ENCODE results near the gene EIPR1. TPM values are rescaled to one million over a fixed set of nuclear protein-coding genes. Genes with fewer than 3 reads are reported as not detected.
A peak's percentile ranks its signal among the peaks of the same experiment; 100 is the strongest.

The EIPR1 gene
- total RNA-seq (2012; rRNA removed) (56.9 and 67.4 TPM in 2 replicates), polyA plus RNA-seq (2012; rRNA removed) (44.9 and 46.5 TPM in 2 replicates), Bru-seq, nascent RNA (percentile 67 among the genes with signal in this experiment), BruChase-seq, experiment 1, labeled RNA remaining after a 6-hour chase (percentile 60 among the genes with signal in this experiment), BruChase-seq, experiment 2, labeled RNA remaining after a 2-hour chase (percentile 60 among the genes with signal in this experiment)
- 52.7 and 75.5 TPM in 2 replicates for polyA plus RNA-seq (2012; cell fraction: cytosol; rRNA removed)
- polyA plus RNA-seq (2012; cell fraction: nucleus; rRNA removed; ENCODE audit: low replicate concordance): 25.6 and 31.2 TPM in 2 replicates
- long read RNA-seq, transcript EIPR1-201 (9 exons, 1,766 nt): major isoform, 34 of 42 reads
- long read RNA-seq, partial matches to known transcripts: 1 of 42 reads
- long read RNA-seq, other reads (novel, unspliced or antisense): 6 of 42 reads

GRCh38 chr2:3377612-3378432, at the start of gene EIPR1:
EIPR1 (minus strand) TSS chr2:3377818; CDS start chr2:3377689, 129 bp downstream.
- Histone ChIP-seq H4K91ac (ENCODE audit: insufficient read depth, low read depth, low read length) (peak within 1 kb of the TSS; percentile 84), H2BK120ac (ENCODE audit: low read depth, low read length) (peak within 1 kb of the TSS; percentile 66), H2BK15ac (ENCODE audit: low read depth, low read length) (peak within 1 kb of the TSS; percentile 39; the same call in 1 of the 3 replicates), H2AK5ac (ENCODE audit: low read depth, low read length) (peak within 1 kb of the TSS; percentile 84), H2BK5ac (ENCODE audit: low read depth, low read length, poor library complexity, severe bottlenecking) (peak within 1 kb of the TSS; percentile 78), H4K8ac (ENCODE audit: low read depth in 2 of 2, low read length in 2 of 2) (peak within 1 kb of the TSS; percentile 96 to 99), H3K4me1 (ENCODE audit: control insufficient read depth, insufficient read depth, low read length) (peaks cover 8% of the 10 kb centered on the region), H3K14ac (replicated peaks; ENCODE audit: low read depth, low read length) (peak within 1 kb of the TSS; percentile 93), H3K4me3 (ENCODE audit: insufficient read depth, low read depth, low read length) (peak within 1 kb of the TSS; percentile 82), H3K27ac (ENCODE audit: insufficient read depth, low read length) (peak within 1 kb of the TSS; percentile 84), H3K23ac (ENCODE audit: low read depth, low read length) (peak within 1 kb of the TSS; percentile 61; the same call in 1 of the 2 replicates), H3K9me1 (ENCODE audit: insufficient read depth, low read length) (peaks cover 2% of the 10 kb centered on the region; the same call in 1 of the 2 replicates), H3K9me3 (ENCODE audit: control insufficient read depth, insufficient read depth, low read length) (no peaks in the 10 kb centered on the region), H2BK20ac (ENCODE audit: low read depth, low read length) (0 out of 2 replicates have a peak within 1 kb of the TSS, but pooled peaks have one; percentile 8), H2AK9ac (replicated peaks; ENCODE audit: low read depth, low read length, poor library complexity) (peak within 1 kb of the TSS; percentile 90), H2AFZ (replicated peaks; ENCODE audit: low read length, poor library complexity) (peak within 1 kb of the TSS; percentile 96), H3K27me3 (ENCODE audit: control insufficient read depth, insufficient read depth, low read length) (no peaks in the 10 kb centered on the region), H3K4ac (ENCODE audit: low read depth, low read length) (peak within 1 kb of the TSS; percentile 87), H4K5ac (ENCODE audit: low read depth, low read length) (peak within 1 kb of the TSS; percentile 94), H3K36me3 (ENCODE audit: control insufficient read depth, insufficient read depth, low read length) (no peaks in the 10 kb centered on the region; the same call in 1 of the 2 replicates), H3K79me1 (ENCODE audit: low read depth in 1 of 2, low read length in 2 of 2) (peaks cover 24 to 42% of the 10 kb centered on the region in 2 experiments), H3K4me2 (ENCODE audit: low read depth, low read length) (peak within 1 kb of the TSS; percentile 86), H4K20me1 (ENCODE audit: insufficient read depth, low read length) (no peaks in the 10 kb centered on the region), H3K18ac (ENCODE audit: low read depth, low read length) (peak within 1 kb of the TSS; percentile 78), H3K56ac (ENCODE audit: extremely low read depth, insufficient read depth, low read length) (peak within 1 kb of the TSS; percentile 48), H3K9ac (ENCODE audit: low read depth, low read length) (peak within 1 kb of the TSS; percentile 82)
- peak; percentile 98 for DNase-seq
- in situ Hi-C loops (cut with MboI; ENCODE audit: low sequenced_read_pairs): no loop called here
- WGBS, 2 experiments (ENCODE audit: extremely low coverage in 2 of 2, insufficient read length in 1 of 2): 4% methylated on average over 19 of the region's 57 CpGs; no CpG with 5 or more reads in 1 of the 2 experiments
- BruUV-seq (replicated peaks): no TSS peak
- ChIA-PET CTCF (interaction anchor here (1.2 to 1.5 kb wide), 2 partner anchors 13 to 84 kb away, joined by 4 to 5 read pairs; no protein-coding TSS in a partner anchor), POLR2A (ENCODE audit: unreplicated experiment) (interaction anchor here (0.6 to 0.7 kb wide), 2 partner anchors 9 to 18 kb away, joined by 3 read pairs; no protein-coding TSS in a partner anchor)
- peak; percentile 85 for ATAC-seq (ENCODE audit: low read depth)
- intact Hi-C loops (cut with micrococcal nuclease): no loop called here
- dilution Hi-C loops (cut with HindIII; ENCODE audit: low sequenced_read_pairs, unreplicated experiment): no loop called here
- TF ChIP-seq MAZ (IDR thresholded peaks at IDR 0.05; ENCODE audit: borderline replicate concordance, low read depth, low read length): peak; percentile 80; the same call in 1 of the 2 replicates
- no peak for TF ChIP-seq RFX5 (IDR thresholded peaks at IDR 0.05; ENCODE audit: low read depth, low read length)
- peak; percentile 60; the same call in 1 of the 2 replicates for TF ChIP-seq CEBPB (IDR thresholded peaks at IDR 0.05; ENCODE audit: low read depth, low read length)
- TF ChIP-seq, protein P1, sequence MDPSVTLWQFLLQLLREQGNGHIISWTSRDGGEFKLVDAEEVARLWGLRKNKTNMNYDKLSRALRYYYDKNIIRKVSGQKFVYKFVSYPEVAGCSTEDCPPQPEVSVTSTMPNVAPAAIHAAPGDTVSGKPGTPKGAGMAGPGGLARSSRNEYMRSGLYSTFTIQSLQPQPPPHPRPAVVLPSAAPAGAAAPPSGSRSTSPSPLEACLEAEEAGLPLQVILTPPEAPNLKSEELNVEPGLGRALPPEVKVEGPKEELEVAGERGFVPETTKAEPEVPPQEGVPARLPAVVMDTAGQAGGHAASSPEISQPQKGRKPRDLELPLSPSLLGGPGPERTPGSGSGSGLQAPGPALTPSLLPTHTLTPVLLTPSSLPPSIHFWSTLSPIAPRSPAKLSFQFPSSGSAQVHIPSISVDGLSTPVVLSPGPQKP (IDR thresholded peaks at IDR 0.05; ENCODE audit: borderline replicate concordance, low read depth, low read length): no peak
- peak; percentile 29; the same call in 1 of the 2 replicates for TF ChIP-seq MAFK (IDR thresholded peaks at IDR 0.05; ENCODE audit: low read depth, low read length)
- TF ChIP-seq SMC3 (IDR thresholded peaks at IDR 0.05; ENCODE audit: low read depth, low read length): no peak
- TF ChIP-seq BHLHE40 (IDR thresholded peaks at IDR 0.05; ENCODE audit: low read depth, low read length): no peak
- TF ChIP-seq POLR2A (IDR thresholded peaks at IDR 0.05; ENCODE audit: low read depth, low read length): peak; percentile 66; the same call in 1 of the 2 replicates
- 0 out of 2 replicates have a peak, but pooled peaks have one; percentile 74 for TF ChIP-seq MXI1 (IDR thresholded peaks at IDR 0.05; ENCODE audit: borderline replicate concordance, low read depth, low read length)
- no peak for TF ChIP-seq RAD21 (IDR thresholded peaks at IDR 0.05; ENCODE audit: low read length)
- peak; percentile 38; the same call in 1 of the 2 replicates for TF ChIP-seq FOS (IDR thresholded peaks at IDR 0.05; ENCODE audit: low read depth, low read length)
- peak; percentile 12 for TF ChIP-seq RCOR1 (IDR thresholded peaks at IDR 0.05; ENCODE audit: insufficient replicate concordance, low read length)
- no peak for TF ChIP-seq NFE2L2 (IDR thresholded peaks at IDR 0.05; ENCODE audit: low read depth, low read length)

All from IMR-90 (cell line).